Measurements from ENCODE around the gene MAP2K1.
"Not testable (repeated sequence)": the region's sequence is repeated elsewhere in the genome, so short reads cannot be mapped to it uniquely, and the experiment has no call there.

Gene MAP2K1

GRCh38 chr15:66497502-66498455 is 111.1 kb downstream of the MAP2K1 start, which contains the start of gene SNAPC5:
Gene SNAPC5 (minus strand): TSS chr15:66497762. CDS start chr15:66497731, 31 bp downstream.
- Histone ChIP-seq H3K27me3 (ENCODE audit: insufficient read depth, low read depth, severe bottlenecking) (no peaks in the 10 kb centered on the region), H3K9me3 (ENCODE audit: severe bottlenecking) (no peaks in the 10 kb centered on the region), H3K27ac (peak within 1 kb of the TSS; percentile 82), H3K4me3 (ENCODE audit: low read depth, low read length) (peak within 1 kb of the TSS; percentile 77), H3K36me3 (peaks cover 84% of the 10 kb centered on the region)
- peak; percentile 81 for TF ChIP-seq CTCF (IDR thresholded peaks at IDR 0.05; ENCODE audit: low read depth, low read length)
- peak; percentile 96 for DNase-seq

- Histone ChIP-seq H3K36me3 (peaks cover 83% of the 10 kb centered on the region), H3K9me3 (ENCODE audit: severe bottlenecking) (no peaks in the 10 kb centered on the region), H3K27me3 (ENCODE audit: insufficient read depth, low read depth, severe bottlenecking) (no peaks in the 10 kb centered on the region), H3K4me3 (ENCODE audit: low read depth, low read length) (no peak overlapping the region), H3K27ac (no peak overlapping the region; the same call in 1 of the 2 replicates)
- TF ChIP-seq CTCF (IDR thresholded peaks at IDR 0.05; ENCODE audit: low read depth, low read length), result no peak
- DNase-seq, result no peak
Observed at GRCh38 chr15:66498501-66499386, 112.0 kb downstream of the MAP2K1 start.

- peaks cover 77% of the 10 kb centered on the region for H3K36me3 ChIP-seq
- H3K9me3 ChIP-seq (ENCODE audit: severe bottlenecking); H3K27me3 ChIP-seq (ENCODE audit: insufficient read depth, low read depth, severe bottlenecking); DNase-seq; H3K4me3 ChIP-seq (ENCODE audit: low read depth, low read length); H3K27ac ChIP-seq: not testable (repeated sequence)
Observed at GRCh38 chr15:66500346-66500745, 113.6 kb downstream of the MAP2K1 start.

- DNase-seq, result no peak
- Histone ChIP-seq H3K27me3 (ENCODE audit: insufficient read depth, low read depth, severe bottlenecking) (no peaks in the 10 kb centered on the region), H3K9me3 (ENCODE audit: severe bottlenecking) (no peaks in the 10 kb centered on the region), H3K4me3 (ENCODE audit: low read depth, low read length) (no peak overlapping the region), H3K27ac (no peak overlapping the region), H3K36me3 (peaks cover 66% of the 10 kb centered on the region)
- no peak for TF ChIP-seq CTCF (IDR thresholded peaks at IDR 0.05; ENCODE audit: low read depth, low read length)
Observed at GRCh38 chr15:66502491-66502890, 115.8 kb downstream of the MAP2K1 start.

GRCh38 chr15:66503041-66503648 is 116.4 kb downstream of the MAP2K1 start:
- not testable (repeated sequence) for H3K27ac ChIP-seq; H3K9me3 ChIP-seq (ENCODE audit: severe bottlenecking); DNase-seq; H3K27me3 ChIP-seq (ENCODE audit: insufficient read depth, low read depth, severe bottlenecking)
- Histone ChIP-seq H3K4me3 (ENCODE audit: low read depth, low read length) (peak overlapping the region; percentile 97; the same call in 1 of the 2 replicates), H3K36me3 (peaks cover 63% of the 10 kb centered on the region)

GRCh38 chr15:66503780-66504562 is 117.3 kb downstream of the MAP2K1 start:
- no peak for TF ChIP-seq CTCF (IDR thresholded peaks at IDR 0.05; ENCODE audit: low read depth, low read length)
- Histone ChIP-seq H3K27ac (peak overlapping the region; percentile 99), H3K27me3 (ENCODE audit: insufficient read depth, low read depth, severe bottlenecking) (no peaks in the 10 kb centered on the region), H3K36me3 (peaks cover 59% of the 10 kb centered on the region), H3K9me3 (ENCODE audit: severe bottlenecking) (no peaks in the 10 kb centered on the region), H3K4me3 (ENCODE audit: low read depth, low read length) (peak overlapping the region; percentile 97)
- DNase-seq, result no peak
